ENCODE data around the gene CEP192.
"Not testable (repeated sequence)": the region's sequence is repeated elsewhere in the genome, so short reads cannot be mapped to it uniquely, and the experiment has no call there.

The CEP192 gene

DNA sequence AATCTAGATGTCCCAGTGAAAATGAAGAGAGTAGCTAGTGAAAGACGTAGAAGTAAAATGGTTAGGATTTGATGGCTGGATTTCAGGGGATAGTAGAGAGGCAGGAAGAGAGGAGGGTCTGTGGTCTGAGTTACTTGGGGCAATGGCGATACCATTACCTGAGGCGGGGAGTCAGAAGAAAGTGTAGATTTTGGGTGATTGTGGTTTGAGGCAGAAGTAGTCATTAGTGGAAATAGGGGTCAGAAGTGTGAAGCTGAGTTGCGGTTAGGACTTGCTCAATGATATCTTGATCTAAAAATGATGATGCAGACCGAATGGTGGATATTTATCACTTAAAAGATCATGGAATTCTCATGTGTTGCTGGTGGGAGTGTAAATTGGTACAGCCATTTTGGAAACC, 41.0 kb downstream of the CEP192 start:
- DNase-seq: no peak

DNA sequence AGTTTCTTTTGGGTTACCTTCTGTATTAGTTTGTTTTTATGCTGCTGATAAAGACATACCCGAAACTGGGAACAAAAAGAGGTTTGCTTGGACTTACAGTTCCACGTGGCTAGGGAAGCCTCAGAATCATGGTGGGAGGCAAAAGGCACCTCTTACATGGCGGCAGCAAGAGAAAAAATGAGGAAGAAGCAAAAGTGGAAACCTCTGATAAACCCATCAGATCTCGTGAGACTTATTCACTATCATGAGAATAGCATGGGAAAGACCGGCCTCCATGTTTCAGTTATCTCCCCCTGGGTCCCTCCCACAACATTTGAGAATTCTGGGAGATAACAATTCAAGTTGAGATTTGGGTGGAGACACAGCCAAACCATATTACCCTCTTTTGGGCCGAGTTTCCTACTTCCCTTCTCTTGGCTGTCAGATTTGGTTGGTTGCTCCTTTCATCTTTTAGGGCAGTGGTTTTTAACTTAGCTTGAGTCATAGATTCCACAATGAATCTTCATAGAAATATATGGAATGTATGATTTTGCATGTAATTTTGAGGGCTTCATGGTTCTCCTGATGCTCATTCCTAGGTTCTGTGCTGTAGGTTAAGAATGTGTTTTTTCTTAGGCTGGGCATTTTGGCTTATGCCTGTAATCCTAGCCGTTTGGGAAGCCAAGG, 44.2 kb downstream of the CEP192 start:
- no peak for DNase-seq

DNA sequence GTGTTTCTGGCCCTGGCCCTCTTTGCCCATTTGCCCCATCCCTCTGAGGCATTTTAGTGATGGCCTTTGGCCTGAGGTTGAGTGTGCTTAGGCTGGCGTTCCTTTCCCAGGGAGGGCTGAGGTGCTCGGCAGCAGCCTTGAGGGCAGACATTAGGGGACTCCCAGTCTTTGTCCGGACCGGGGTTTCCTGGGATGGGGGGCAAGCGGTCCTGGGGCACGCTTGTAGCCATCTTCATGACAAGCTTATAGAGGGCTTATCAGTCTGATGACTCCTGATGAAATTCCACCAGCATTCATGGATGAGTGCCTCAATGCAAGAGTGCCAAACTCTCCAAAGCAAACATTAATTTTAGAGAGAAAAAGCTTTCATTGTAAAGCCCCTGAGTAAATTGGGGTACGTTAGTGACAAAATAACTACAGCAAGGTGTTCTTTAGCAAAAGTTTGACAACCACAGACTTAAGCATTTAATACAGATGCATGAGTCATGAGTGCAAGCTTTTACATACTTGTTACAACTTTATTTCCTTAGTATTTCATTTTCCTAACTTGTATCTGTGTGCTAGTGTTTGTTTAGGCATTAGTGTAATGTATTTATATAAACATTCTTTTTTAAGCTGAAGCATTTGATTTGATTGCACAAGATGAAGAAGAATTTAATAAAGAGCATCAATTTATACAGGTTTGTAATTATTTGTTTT, 45.6 kb downstream of the CEP192 start:
- no peak for DNase-seq

DNA sequence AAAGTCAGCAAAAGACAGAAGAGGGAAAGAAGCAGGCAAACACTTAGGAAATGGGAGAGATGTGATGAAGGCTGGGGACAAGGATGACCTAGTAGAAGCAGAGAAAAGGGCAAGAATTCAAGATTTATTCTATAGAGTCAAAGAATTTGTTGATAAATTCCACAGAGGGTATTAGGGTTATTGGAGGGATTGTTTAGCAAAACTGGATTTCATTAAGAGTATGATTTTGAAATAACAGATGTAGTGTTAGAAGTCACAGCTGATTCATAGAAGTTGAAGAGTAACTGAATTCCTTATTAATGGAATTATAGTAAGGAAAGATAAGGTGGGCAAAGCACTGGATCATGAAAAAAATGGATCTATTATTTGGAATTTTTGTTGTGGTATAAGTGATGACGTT, 48.6 kb downstream of the CEP192 start:
- DNase-seq: no peak

DNA sequence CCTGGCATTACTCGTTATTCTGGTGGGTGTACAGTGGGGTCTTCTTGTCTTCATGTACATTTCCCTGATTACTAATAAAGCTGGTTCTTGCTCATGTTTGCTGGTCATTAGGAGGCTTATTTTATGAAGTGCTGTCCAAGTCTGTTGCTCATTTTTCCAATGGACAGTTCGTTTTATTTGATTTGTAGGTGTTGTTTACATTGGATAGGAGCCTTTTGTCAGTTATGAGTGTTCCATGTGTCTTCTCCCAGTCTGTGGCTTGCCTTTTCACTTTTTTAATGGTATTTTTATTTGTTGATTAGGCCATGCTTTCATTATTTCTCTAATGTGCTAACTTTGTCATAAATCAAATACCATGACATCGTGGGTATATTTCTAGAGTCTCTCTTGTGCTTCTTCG, 51.9 kb downstream of the CEP192 start:
- no peak for DNase-seq

DNA sequence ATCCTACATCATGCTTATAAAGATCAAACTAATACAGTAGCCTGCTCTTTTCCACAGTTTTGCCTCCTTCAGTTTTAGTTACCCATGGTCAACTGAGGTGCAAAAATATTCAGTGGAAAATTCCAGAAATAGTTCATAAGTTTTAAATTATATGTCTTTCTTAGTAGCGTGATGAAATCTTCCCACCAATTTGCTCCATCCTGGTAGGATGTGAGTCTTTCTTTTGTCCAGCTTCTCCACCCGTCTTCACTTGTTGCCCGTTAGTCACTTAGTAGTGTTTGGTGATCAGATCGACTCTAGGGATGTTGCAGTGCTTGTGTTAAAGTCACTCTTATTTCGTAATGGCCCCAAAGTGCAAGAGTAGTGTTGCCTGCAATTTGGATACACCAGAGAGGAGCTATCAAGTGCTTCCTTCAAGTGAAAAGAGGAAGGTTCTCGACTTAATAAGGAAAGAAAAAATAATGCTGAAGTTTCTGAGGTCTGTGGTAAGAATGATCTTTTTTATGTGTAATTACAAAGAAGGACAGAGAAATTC, 57.0 kb downstream of the CEP192 start:
- DNase-seq: no peak

DNA sequence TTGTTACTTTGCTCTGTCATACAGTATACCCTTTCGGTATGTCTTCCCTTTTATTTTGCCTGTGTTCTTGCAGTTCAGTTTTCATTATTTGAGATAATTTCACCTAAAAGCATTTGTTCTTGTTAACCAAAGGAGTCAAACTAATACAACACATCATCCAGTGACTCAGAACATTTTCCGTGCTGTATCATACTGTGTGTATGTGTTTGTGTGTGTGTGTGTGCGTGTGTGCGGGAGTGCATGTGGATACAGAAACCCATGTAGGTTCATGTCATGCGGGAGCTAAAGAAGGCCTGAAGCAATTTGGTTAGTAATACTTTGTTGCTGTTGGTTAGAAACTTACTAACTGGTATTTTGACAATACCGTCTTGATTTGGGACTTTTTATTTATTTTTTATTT, 60.0 kb downstream of the CEP192 start:
- DNase-seq: no peak

DNA sequence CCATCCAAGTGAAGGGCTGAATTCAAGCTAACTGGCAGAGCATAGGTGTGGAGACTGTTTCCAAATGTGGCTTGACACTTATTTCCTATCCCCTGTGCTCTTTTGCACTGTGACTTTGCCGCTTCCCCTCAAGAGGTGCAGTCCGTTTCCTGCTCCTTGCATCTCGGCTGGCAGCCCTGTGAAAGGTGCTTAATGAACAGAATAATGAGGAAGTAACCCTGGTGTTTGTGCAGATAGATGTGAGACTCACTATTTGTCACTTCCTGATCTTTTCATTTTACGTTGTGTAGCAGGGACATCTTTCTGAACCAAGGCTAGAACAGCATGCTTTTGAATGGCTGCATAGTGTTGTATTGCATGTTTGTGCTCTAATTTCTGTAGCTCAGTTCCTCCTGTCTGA, 60.8 kb downstream of the CEP192 start:
- DNase-seq: no peak

DNA sequence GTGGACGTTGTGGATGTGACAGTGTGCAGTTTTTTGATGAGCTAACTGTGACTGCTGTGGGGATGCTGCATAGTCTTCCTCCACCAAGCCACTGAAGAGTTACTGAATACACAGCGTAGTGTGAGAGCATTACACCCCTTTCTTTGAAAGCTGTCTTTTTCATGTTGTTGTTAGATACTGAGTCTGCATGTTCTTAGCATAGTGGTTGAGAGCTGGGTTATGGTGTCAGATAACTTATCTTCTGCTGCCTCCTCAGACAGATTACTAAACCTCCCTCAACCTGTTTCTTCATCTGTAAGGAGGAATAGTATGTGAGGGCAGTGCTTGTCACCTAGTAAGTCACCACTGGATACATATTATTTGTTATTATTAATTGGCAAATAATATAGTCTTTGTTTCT, 63.2 kb downstream of the CEP192 start:
- no peak for DNase-seq

DNA sequence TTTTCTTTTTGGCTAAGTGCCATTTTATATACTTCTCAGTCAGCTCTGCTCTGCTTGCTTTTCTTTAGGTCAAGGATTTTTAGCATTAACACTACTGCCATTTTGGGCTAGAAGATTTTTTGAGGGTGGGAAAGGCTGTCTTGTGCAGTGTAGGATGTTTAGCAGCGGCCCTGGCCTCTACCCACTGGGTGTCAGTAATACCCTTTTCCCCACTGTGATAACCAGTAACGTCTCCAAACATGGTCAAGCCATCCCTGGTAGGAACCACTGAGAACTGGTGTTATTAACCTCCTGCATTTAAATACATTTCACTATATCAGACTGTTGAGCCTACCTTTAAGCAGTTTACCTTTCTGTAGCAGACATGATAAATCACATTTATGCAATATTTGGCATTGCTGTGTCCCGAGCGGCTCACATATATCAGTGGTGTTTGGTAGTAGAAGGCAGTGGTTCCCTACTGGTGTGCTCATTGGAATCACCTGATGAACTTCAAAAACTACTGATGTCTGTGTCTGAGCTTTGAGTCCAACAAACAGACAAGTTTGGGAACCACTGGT, 70.5 kb downstream of the CEP192 start:
- DNase-seq: no peak

DNA sequence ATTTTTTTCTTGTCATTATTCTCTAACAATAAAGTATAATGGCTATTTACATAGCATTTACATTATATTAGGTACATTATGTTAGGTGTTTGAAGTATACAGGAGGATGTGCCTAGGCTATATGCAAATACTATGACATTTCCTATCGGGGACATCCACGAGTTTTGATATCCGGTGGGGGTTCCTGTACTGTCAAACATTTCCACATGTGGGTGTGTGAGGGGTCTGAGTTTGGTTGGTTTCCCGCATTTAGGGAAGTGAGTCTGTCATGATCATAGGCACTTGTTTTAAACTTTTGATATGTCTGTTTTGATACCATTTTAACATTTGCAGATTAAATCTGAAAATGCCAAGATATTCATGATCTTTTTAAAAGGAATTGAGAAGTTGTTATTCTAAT, 76.0 kb downstream of the CEP192 start:
- DNase-seq: no peak

DNA sequence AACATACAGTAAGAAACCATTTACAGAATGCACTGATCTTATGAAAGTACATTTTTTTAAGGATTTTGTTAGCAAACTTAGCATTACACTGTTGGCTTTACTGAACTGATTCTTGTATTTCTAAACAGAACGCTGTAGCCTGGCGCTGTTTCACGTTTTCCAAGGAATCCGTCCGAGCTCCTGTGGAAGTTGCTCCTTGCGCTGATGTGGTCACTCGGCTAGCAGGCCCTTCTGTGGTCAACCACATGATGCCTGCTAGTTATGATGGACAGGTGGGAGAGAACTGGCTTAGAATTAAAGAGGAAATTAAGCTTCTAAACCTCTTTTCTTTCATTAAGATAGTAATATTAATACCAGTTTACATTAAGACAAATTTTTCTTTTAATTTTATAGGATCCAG, 76.8 kb downstream of the CEP192 start:
- DNase-seq: no peak

DNA sequence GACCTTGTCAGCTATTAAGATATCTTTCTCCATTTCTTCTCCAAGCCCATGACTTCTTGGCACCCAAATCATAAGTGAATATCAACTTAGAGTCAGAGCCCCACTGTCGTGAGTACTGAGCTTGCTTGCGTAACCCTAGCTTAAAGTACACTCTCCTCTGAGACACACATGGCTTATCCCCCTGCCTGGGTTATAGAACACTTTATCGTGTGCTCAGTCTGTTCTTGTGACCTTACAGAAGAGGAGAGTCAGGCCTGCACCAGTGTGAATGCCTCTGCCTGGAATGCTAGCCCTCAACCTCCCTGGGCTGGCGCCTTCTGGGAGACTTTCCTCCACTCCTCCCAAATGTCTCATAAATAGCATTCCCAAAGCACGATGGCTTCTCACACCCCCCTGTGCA, 79.3 kb downstream of the CEP192 start:
- DNase-seq: no peak

DNA sequence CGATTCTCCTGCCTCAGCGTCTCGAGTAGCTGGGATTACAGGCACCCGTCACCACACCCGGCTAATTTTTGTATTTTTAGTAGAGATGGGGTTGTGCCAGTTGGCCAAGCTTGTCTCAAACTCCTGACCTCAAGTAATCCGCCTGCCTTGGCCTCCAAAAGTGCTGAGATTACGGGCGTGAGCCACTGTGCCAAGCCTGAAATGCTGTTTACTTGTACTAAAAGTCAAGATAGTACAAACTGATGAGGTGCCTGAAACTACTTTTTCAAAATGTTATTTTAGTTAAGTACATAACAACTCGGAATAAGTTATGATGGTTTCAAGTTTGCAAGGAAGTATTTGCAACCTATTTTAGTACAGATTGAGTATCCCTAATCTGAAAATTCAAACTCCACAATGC, 85.7 kb downstream of the CEP192 start:
- DNase-seq: no peak

DNA sequence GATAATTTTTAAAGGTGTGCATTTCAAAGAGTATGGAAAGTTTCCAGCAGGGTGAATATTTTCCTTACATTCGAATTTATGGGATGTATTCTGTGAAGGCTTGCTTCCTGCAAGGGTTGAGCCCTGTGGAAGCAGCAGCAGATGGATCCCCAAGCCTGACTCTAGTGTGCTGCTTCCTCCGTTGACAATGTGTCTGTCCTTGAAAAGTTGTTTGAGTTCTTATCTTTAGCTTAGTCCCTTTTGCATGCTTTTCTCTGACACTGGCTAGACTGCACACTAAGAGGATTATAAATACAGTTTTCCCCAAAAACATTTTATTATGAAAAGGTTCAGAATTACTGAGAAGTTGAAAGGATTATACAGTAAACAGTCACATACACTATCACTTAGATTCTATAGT, 86.3 kb downstream of the CEP192 start:
- DNase-seq: no peak

DNA sequence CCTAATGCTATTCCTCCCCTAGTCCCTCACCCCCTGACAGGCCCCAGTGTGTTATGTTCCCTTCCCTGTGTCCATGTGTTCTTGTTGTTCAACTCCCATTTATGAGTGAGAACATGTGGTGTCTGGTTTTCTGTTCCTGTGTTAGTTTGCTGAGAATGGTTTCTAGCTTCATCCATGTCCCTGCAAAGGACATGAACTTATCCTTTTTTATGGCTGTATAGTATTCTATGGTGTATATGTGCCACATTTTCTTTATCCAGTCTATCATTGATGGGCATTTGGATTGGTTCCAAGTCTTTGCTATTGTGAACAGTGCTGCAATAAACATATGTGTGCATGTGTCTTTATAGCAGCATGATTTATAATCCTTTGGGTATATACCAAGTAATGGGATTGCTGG, 86.9 kb downstream of the CEP192 start:
- DNase-seq: not testable (repeated sequence)

DNA sequence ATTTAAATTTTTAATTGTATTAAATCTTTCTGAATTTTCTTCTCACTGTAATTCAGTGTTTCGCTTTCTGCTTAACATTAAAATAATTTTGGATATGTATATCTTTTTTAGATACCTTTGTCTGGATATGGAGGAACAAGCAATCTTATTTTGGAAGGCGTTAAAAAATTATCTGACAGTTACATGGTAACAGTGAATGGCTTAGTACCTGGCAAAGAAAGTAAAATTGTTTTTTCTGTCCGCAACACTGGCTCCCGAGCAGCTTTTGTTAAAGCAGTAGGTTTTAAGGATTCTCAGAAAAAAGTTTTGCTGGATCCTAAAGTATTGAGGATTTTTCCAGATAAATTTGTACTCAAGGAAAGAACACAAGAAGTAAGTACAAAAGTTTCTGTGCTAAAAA, 95.7 kb downstream of the CEP192 start:
- no peak for DNase-seq

DNA sequence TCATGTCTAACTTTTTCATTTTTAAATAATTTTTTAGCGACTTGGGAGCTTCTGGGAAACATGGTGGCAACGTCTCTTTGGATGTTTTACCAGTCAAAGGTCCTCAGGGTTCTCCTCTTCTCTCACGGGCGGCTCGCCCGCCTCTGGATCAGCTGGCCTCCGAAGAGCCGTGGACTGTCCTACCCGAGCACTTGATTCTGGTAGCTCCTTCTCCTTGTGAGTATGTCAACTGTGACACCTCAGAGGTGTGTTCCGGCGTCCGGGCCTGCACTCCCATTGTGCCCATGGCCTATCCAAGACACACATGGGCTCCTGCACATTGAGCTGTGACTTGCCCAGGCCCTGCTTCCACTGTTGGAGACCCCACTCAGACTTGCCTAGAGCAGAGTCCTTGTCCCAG, 104.3 kb downstream of the CEP192 start:
- no peak for DNase-seq

DNA sequence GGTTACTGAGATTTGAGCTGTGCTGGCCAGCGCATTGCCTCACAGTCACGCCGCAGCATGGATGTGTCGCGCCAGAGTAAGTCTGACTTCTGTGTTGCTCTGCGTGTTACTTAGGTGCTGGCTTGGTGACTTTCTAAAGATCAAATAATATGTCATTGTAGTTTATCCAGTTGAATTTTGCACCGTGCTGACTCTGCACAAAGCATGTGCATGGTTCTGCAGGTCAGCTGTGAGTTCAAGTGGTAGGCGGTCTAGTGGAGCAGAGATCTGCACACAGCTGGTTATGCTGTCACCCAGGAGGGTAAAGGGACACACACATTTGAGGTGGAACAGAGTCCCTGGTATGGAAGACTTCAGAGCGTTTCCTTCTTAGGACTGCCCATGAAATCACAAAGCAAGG, 105.1 kb downstream of the CEP192 start:
- DNase-seq: no peak

DNA sequence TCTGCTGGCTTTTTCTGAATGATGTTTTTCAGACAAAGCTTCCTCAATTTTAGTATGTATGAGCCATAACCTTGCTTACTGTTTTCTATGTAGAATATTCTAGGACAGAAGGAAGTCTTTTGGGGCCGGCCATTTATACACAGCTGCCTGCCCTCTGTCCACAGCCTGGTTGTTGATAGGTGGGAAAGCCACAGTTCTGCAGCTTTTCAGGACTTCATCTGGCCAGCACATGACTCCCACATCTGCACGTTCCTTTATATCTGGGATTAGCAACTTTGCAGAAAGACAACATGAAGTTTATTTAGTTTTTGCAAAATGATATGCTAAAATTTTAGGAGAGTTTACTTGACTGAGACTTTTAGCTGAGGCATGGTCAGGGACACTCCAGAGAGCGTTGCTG, 105.6 kb downstream of the CEP192 start:
- DNase-seq: no peak

DNA sequence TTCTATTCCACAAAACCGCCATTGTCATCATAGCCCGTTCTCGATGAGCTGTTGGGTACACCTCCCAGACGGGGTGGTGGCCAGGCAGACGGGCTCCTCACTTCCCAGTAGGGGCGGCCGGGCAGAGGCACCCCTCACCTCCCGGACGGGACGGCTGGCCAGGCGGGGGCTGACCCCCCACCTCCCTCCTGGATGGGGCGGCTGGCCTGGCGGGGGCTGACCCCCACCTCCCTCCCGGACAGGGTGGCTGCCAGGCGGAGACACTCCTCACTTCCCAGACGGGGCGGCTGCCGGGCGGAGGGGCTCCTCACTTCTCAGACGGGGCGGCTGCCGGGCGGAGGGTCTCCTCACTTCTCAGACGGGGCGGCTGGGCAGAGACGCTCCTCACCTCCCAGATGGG, 106.9 kb downstream of the CEP192 start:
- DNase-seq: not testable (repeated sequence)

DNA sequence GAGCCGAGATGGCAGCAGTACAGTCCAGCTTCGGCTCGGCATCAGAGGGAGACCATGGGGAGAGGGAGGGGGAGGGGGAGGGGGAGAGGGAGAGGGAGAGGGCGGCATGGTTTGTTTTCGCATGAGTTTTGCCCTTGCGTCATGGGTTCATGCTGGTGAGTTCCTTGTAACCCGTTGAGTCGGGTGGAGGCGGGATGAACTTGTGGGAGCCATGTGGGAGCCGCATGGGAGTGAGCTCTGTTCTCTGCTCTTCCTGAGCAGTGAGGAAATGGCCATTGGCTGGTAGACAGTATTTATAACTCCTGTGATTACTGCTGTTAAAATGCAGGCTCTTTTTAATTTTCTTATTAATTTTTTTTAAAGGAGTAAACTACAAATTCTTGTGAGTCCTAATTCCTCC, 108.0 kb downstream of the CEP192 start:
- DNase-seq: no peak

DNA sequence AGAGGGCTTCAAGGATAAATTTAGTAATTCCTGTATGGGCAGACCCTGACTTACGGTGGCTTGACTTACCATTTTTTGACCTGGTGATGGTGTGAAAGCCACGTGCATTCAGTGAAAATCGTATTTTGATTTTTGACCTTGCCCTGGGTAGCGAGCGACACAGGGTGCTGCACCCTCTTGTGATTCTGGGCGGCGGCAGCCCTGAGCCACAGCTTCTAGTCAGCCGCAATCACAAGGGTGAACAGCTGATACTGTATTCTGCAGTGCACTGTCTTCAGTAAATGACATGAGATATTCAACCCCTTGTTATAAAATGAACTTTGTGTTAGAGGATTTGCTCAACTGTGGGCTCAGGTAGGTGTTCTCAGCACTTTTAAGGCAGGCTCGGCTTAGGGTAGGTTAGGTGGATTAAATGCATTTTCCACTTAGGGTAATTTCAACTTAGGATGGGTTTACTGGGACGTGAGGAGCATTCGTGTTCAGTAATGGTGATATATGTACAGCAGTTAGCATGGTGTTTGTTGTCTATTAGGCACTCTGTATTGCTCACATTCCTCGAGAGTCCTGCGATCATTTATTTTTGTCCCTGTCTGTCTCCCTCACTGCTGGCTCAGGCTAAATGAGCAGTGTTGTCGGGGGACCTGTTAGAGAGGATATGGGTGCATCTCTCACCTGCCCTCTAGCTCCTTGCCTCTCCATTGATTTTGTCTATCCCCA, 109.9 kb downstream of the CEP192 start:
- DNase-seq: no peak

Data from CD4-positive, alpha-beta T cell treated with Interleukin-6 for 4 hours (primary cell).